ENCODE results near the gene NEDD4L. TPM values are rescaled to one million over a fixed set of nuclear protein-coding genes. Genes with fewer than 3 reads are reported as not detected.
"Not testable (repeated sequence)": the region's sequence is repeated elsewhere in the genome, so short reads cannot be mapped to it uniquely, and the experiment has no call there.

NEDD4L gene
- total RNA-seq, 1 donor from 2014 or later: 3.8 TPM

GRCh38 chr18:58363767-58364540, 319.9 kb downstream of the NEDD4L start:
- H3K36me3 Mint-ChIP-seq (ENCODE audit: low read depth): no peaks in the 10 kb centered on the region
- intact Hi-C loops (cut with micrococcal nuclease): no loop called here
- H3K9me3 Mint-ChIP-seq: no peaks in the 10 kb centered on the region

GRCh38 chr18:58364876-58365528, 321.0 kb downstream of the NEDD4L start:
- H3K36me3 Mint-ChIP-seq (ENCODE audit: low read depth): no peaks in the 10 kb centered on the region
- H3K9me3 Mint-ChIP-seq: no peaks in the 10 kb centered on the region
- no peaks in the 10 kb centered on the region for H3K4me1 Mint-ChIP-seq (ENCODE audit: low read depth)
- no peak overlapping the region for H3K4me3 Mint-ChIP-seq
- intact Hi-C loops (cut with micrococcal nuclease): no loop called here
- DNase-seq (ENCODE audit: low spot score): no peak
- H3K27ac Mint-ChIP-seq: no peak overlapping the region
- H3K27me3 Mint-ChIP-seq (ENCODE audit: insufficient read depth): peaks cover 6% of the 10 kb centered on the region

More at GRCh38 chr18:58363767-58364540, 319.9 kb downstream of the NEDD4L start:
- no peaks in the 10 kb centered on the region for H3K4me1 Mint-ChIP-seq (ENCODE audit: low read depth)
- peaks cover 6% of the 10 kb centered on the region for H3K27me3 Mint-ChIP-seq (ENCODE audit: insufficient read depth)
- no peak overlapping the region for H3K4me3 Mint-ChIP-seq
- H3K27ac Mint-ChIP-seq: no peak overlapping the region
- no peak for DNase-seq (ENCODE audit: low spot score)

GRCh38 chr18:58367425-58368140, 323.6 kb downstream of the NEDD4L start:
- intact Hi-C loops (cut with micrococcal nuclease): no loop called here
- Mint-ChIP-seq H3K27ac (no peak overlapping the region), H3K9me3 (no peaks in the 10 kb centered on the region), H3K36me3 (ENCODE audit: low read depth) (no peaks in the 10 kb centered on the region), H3K4me3 (no peak overlapping the region), H3K4me1 (ENCODE audit: low read depth) (no peaks in the 10 kb centered on the region), H3K27me3 (ENCODE audit: insufficient read depth) (peaks cover 6% of the 10 kb centered on the region)
- DNase-seq (ENCODE audit: low spot score): no peak

- intact Hi-C loops (cut with micrococcal nuclease): no loop called here
- Mint-ChIP-seq H3K36me3 (ENCODE audit: low read depth) (no peaks in the 10 kb centered on the region), H3K4me1 (ENCODE audit: low read depth) (no peaks in the 10 kb centered on the region), H3K27ac (no peak overlapping the region), H3K9me3 (no peaks in the 10 kb centered on the region), H3K4me3 (no peak overlapping the region), H3K27me3 (ENCODE audit: insufficient read depth) (peaks cover 2% of the 10 kb centered on the region)
- DNase-seq (ENCODE audit: low spot score): no peak
These were observed 325.6 kb downstream of the NEDD4L start for GRCh38 chr18:58369616-58370015.

- H3K27ac Mint-ChIP-seq: no peak overlapping the region
- H3K27me3 Mint-ChIP-seq (ENCODE audit: insufficient read depth): no peaks in the 10 kb centered on the region
- H3K4me1 Mint-ChIP-seq (ENCODE audit: low read depth): no peaks in the 10 kb centered on the region
- no peak overlapping the region for H3K4me3 Mint-ChIP-seq
- intact Hi-C loops (cut with micrococcal nuclease): no loop called here
- no peak for DNase-seq (ENCODE audit: low spot score)
- no peaks in the 10 kb centered on the region for H3K36me3 Mint-ChIP-seq (ENCODE audit: low read depth)
- no peaks in the 10 kb centered on the region for H3K9me3 Mint-ChIP-seq
These were observed 326.1 kb downstream of the NEDD4L start for GRCh38 chr18:58370038-58370580.

- Mint-ChIP-seq H3K4me1 (ENCODE audit: low read depth) (no peaks in the 10 kb centered on the region), H3K27ac (no peak overlapping the region), H3K9me3 (no peaks in the 10 kb centered on the region), H3K36me3 (ENCODE audit: low read depth) (no peaks in the 10 kb centered on the region), H3K4me3 (no peak overlapping the region), H3K27me3 (ENCODE audit: insufficient read depth) (no peaks in the 10 kb centered on the region)
- intact Hi-C loops (cut with micrococcal nuclease): no loop called here
- no peak for DNase-seq (ENCODE audit: low spot score)
These were observed 326.6 kb downstream of the NEDD4L start for GRCh38 chr18:58370612-58371011.

GRCh38 chr18:58373481-58373880, 329.5 kb downstream of the NEDD4L start:
- Mint-ChIP-seq H3K4me3 (no peak overlapping the region), H3K27ac (no peak overlapping the region), H3K9me3 (no peaks in the 10 kb centered on the region), H3K36me3 (ENCODE audit: low read depth) (no peaks in the 10 kb centered on the region), H3K4me1 (ENCODE audit: low read depth) (no peaks in the 10 kb centered on the region), H3K27me3 (ENCODE audit: insufficient read depth) (no peaks in the 10 kb centered on the region)
- no peak for DNase-seq (ENCODE audit: low spot score)
- intact Hi-C loops (cut with micrococcal nuclease): no loop called here

- Mint-ChIP-seq H3K36me3 (ENCODE audit: low read depth) (no peaks in the 10 kb centered on the region), H3K27me3 (ENCODE audit: insufficient read depth) (no peaks in the 10 kb centered on the region), H3K4me1 (ENCODE audit: low read depth) (no peaks in the 10 kb centered on the region), H3K27ac (no peak overlapping the region), H3K9me3 (no peaks in the 10 kb centered on the region), H3K4me3 (no peak overlapping the region)
- intact Hi-C loops (cut with micrococcal nuclease): no loop called here
- no peak for DNase-seq (ENCODE audit: low spot score)
These were observed 331.0 kb downstream of the NEDD4L start for GRCh38 chr18:58375051-58375450.

GRCh38 chr18:58378411-58379379, 334.7 kb downstream of the NEDD4L start:
- Mint-ChIP-seq H3K36me3 (ENCODE audit: low read depth) (no peaks in the 10 kb centered on the region), H3K4me3 (no peak overlapping the region), H3K27me3 (ENCODE audit: insufficient read depth) (no peaks in the 10 kb centered on the region), H3K9me3 (no peaks in the 10 kb centered on the region), H3K27ac (no peak overlapping the region), H3K4me1 (ENCODE audit: low read depth) (no peaks in the 10 kb centered on the region)
- intact Hi-C loops (cut with micrococcal nuclease): no loop called here
- no peak for DNase-seq (ENCODE audit: low spot score)

GRCh38 chr18:58379443-58379842, 335.4 kb downstream of the NEDD4L start:
- DNase-seq (ENCODE audit: low spot score): no peak
- Mint-ChIP-seq H3K4me3 (no peak overlapping the region), H3K4me1 (ENCODE audit: low read depth) (no peaks in the 10 kb centered on the region), H3K27me3 (ENCODE audit: insufficient read depth) (no peaks in the 10 kb centered on the region), H3K27ac (no peak overlapping the region), H3K9me3 (no peaks in the 10 kb centered on the region), H3K36me3 (ENCODE audit: low read depth) (no peaks in the 10 kb centered on the region)
- intact Hi-C loops (cut with micrococcal nuclease): no loop called here

- H3K36me3 Mint-ChIP-seq (ENCODE audit: low read depth); intact Hi-C loops (cut with micrococcal nuclease); H3K27me3 Mint-ChIP-seq (ENCODE audit: insufficient read depth); H3K4me1 Mint-ChIP-seq (ENCODE audit: low read depth); H3K27ac Mint-ChIP-seq; H3K4me3 Mint-ChIP-seq; H3K9me3 Mint-ChIP-seq; DNase-seq (ENCODE audit: low spot score): not testable (repeated sequence)
These were observed 336.1 kb downstream of the NEDD4L start for GRCh38 chr18:58380113-58380512.

- H3K4me1 Mint-ChIP-seq (ENCODE audit: low read depth): no peaks in the 10 kb centered on the region
- intact Hi-C loops (cut with micrococcal nuclease): no loop called here
- H3K9me3 Mint-ChIP-seq: no peaks in the 10 kb centered on the region
- H3K36me3 Mint-ChIP-seq (ENCODE audit: low read depth): no peaks in the 10 kb centered on the region
- H3K4me3 Mint-ChIP-seq: no peak overlapping the region
- H3K27ac Mint-ChIP-seq: no peak overlapping the region
- no peaks in the 10 kb centered on the region for H3K27me3 Mint-ChIP-seq (ENCODE audit: insufficient read depth)
- DNase-seq (ENCODE audit: low spot score): no peak
These were observed 337.8 kb downstream of the NEDD4L start for GRCh38 chr18:58381676-58382411.
